BE2C (cell line): ENCODE measurements around the gene APOBEC2.

Experiments
- DNase-seq: peaks from one replicate; pipeline ENCODE4 v3.0.0-alpha.2; 2020
- H3K27me3 ChIP-seq: fragments of 250-450 bp; sonication (Bioruptor Pico); 2 replicates; pipeline ENCODE4 v1.5.1; 2020; ENCODE audit warnings: mild to moderate bottlenecking
- H3K36me3 ChIP-seq: fragments of 250-450 bp; sonication (Bioruptor Pico); 2 replicates; pipeline ENCODE4 v1.5.1; 2020; ENCODE audit warnings: mild to moderate bottlenecking
- H3K4me1 ChIP-seq: fragments of 250-450 bp; sonication (Bioruptor Pico); 2 replicates; pipeline ENCODE4 v1.5.1; 2020
- H3K4me3 ChIP-seq: 2 replicates; pipeline ENCODE4 v1.5.1; 2011; ENCODE audit warnings: low read depth, low read length
- H3K9me3 ChIP-seq: fragments of 250-450 bp; sonication (Bioruptor Pico); 2 replicates; pipeline ENCODE4 v1.5.1; 2020
- TF ChIP-seq, protein P1 (sequence below): IDR thresholded peaks from 2 replicates; pipeline ENCODE4 v1.5.1; 2012; ENCODE audit warnings: mild to moderate bottlenecking, low read depth, low read length

APOBEC2 gene

DNA sequence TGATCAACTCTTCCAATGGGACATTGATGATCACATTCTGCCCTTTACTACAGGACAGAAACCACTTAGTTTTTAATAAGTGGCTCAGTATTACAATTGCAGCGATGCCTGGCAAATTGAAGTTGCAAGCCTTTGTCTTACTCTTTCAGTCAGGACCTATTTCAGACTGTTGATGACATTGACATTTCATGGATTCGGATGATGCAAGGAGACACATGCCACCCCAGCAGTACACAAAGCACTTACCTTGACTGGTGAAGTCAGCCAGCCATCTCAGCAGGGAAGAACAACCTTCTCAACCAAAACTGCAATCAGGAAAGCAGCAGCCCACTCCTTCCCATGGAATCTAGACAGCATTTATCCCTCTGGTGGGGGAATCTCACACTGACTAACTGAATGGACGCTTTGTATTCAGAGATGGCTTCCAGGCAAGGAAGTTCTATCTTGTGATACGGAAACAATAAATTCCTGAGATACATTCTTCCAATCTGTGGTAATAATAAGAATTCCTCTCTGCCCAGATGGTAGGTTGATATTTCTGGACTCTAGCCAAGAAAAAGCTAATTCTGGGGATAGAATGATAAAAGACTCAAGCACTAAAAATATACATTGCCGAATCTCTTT lies 44.6 kb downstream of the APOBEC2 start:
- peaks cover 83% of the 10 kb centered on the region for H3K36me3 ChIP-seq
- TF ChIP-seq, protein P1, sequence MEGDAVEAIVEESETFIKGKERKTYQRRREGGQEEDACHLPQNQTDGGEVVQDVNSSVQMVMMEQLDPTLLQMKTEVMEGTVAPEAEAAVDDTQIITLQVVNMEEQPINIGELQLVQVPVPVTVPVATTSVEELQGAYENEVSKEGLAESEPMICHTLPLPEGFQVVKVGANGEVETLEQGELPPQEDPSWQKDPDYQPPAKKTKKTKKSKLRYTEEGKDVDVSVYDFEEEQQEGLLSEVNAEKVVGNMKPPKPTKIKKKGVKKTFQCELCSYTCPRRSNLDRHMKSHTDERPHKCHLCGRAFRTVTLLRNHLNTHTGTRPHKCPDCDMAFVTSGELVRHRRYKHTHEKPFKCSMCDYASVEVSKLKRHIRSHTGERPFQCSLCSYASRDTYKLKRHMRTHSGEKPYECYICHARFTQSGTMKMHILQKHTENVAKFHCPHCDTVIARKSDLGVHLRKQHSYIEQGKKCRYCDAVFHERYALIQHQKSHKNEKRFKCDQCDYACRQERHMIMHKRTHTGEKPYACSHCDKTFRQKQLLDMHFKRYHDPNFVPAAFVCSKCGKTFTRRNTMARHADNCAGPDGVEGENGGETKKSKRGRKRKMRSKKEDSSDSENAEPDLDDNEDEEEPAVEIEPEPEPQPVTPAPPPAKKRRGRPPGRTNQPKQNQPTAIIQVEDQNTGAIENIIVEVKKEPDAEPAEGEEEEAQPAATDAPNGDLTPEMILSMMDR: no peak
- H3K27me3 ChIP-seq: no peaks in the 10 kb centered on the region
- H3K4me3 ChIP-seq: no peak overlapping the region
- DNase-seq: no peak
- no peaks in the 10 kb centered on the region for H3K9me3 ChIP-seq
- H3K4me1 ChIP-seq: no peaks in the 10 kb centered on the region; the same call in 1 of the 2 replicates

DNA sequence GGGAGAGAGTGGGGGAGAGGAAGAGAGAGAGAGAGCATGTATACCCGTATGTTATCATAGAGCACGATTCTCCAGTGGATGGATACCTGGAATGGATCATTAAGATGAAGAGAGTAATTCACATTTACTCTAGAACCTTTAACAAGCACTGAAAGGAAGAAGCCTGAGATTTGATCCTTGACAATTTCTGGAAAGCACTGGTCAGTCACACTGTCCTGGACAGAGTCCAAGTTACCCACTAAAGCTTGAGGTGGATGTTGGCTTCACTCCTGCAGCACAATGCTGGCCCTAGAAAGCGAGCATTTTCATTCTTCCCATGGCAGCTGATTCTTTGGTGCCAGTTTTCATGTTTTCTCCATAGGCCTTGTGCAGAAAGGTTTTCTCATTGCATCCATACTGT lies 45.4 kb downstream of the APOBEC2 start:
- H3K4me3 ChIP-seq: no peak overlapping the region
- TF ChIP-seq, protein P1: no peak
- no peaks in the 10 kb centered on the region; the same call in 1 of the 2 replicates for H3K4me1 ChIP-seq
- H3K27me3 ChIP-seq: no peaks in the 10 kb centered on the region
- H3K9me3 ChIP-seq: no peaks in the 10 kb centered on the region
- no peak for DNase-seq
- H3K36me3 ChIP-seq: peaks cover 76% of the 10 kb centered on the region

DNA sequence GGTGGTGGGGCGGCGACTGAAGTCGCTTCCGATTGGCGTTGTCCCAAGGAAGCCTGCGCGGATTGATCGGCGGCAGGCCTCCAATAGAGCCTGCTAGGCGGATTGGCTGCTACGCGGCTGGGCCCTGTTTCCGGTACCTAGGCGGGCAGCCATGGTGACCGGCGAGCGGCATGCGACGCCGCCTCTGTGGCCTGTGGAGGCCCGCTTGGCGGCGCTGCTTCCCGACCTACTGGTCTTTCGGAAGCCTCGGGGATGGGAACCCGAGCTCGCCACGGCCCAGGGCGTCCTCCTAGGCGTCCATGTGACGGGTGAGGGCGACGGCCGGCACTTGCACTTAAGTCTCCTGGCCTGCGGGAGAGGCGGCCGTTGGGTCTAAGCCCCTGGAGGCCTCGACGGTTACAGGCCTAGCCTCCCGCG lies 47.9 kb downstream of the APOBEC2 start:
- Histone ChIP-seq H3K27me3 (no peaks in the 10 kb centered on the region), H3K4me1 (no peaks in the 10 kb centered on the region; the same call in 1 of the 2 replicates), H3K36me3 (peaks cover 50% of the 10 kb centered on the region), H3K4me3 (no peak overlapping the region), H3K9me3 (no peaks in the 10 kb centered on the region)
- no peak for DNase-seq
- TF ChIP-seq, protein P1: no peak

DNA sequence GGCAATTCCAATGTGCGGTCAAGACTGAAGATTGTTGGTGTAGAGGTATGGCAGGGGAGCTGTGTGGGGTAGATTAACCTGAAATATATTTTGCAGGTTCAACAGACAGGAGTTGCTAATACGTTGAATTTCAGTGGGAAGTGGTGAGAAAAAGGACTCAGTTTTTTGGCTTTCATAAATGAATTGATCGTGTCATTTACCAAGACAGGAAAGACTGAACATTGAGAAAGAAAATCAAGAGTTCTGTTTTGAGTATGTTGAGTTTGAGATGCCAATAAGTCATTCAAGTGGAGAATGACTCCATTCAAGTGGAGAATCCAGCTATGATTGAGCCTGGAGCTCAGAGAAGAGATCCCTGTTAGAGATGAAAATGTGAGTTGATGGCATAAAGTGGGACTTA lies 50.8 kb downstream of the APOBEC2 start:
- no peaks in the 10 kb centered on the region for H3K27me3 ChIP-seq
- DNase-seq: no peak
- no peak overlapping the region for H3K4me3 ChIP-seq
- no peaks in the 10 kb centered on the region for H3K4me1 ChIP-seq
- peaks cover 21% of the 10 kb centered on the region for H3K36me3 ChIP-seq
- TF ChIP-seq, protein P1: no peak
- no peaks in the 10 kb centered on the region for H3K9me3 ChIP-seq

DNA sequence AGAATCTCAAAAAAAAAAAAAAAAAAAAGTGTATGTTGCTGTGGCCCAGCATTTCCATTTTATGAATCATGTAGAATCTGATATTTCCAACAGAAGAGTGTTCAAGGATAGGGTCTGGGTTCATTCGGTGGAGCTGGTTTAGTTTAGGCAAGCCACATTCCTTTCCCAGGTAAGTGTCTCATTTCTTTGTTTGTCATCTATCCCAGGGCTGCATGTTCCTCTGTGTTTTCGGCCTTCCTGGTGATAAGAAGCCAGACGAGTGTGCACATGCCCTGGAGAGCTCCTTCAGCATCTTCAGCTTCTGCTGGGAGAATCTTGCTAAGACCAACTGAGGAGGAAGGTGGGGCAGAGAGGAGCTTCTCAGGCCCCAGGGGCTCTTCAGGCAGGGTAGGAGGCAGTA lies 58.0 kb downstream of the APOBEC2 start:
- H3K36me3 ChIP-seq: no peaks in the 10 kb centered on the region
- no peaks in the 10 kb centered on the region for H3K9me3 ChIP-seq
- no peaks in the 10 kb centered on the region for H3K27me3 ChIP-seq
- no peaks in the 10 kb centered on the region for H3K4me1 ChIP-seq
- DNase-seq: no peak
- H3K4me3 ChIP-seq: no peak overlapping the region
- TF ChIP-seq, protein P1: no peak
